GM19238 (cell line): ENCODE measurements around the gene TSPYL2.

Experiments used
- DNase-seq: peaks from one replicate; pipeline ENCODE4 v3.0.0; 2011; ENCODE audit warnings: low spot score; ENCODE audit not compliant: insufficient read length

The TSPYL2 gene

GRCh38 chrX:53080628-53081580, 1.3 kb upstream of the TSPYL2 start:
- no peak for DNase-seq

GRCh38 chrX:53082773-53083616, 828 bp downstream of the TSPYL2 start:
- no peak for DNase-seq

GRCh38 chrX:53084043-53084570, 1.9 kb downstream of the TSPYL2 start:
- DNase-seq, result no peak

GRCh38 chrX:53084863-53085262, 2.7 kb downstream of the TSPYL2 start:
- DNase-seq, result no peak

GRCh38 chrX:53085661-53086229, 3.6 kb downstream of the TSPYL2 start:
- no peak for DNase-seq

GRCh38 chrX:53086464-53086863, 4.3 kb downstream of the TSPYL2 start:
- DNase-seq, result no peak

GRCh38 chrX:53087388-53087831, 5.2 kb downstream of the TSPYL2 start:
- DNase-seq, result no peak

GRCh38 chrX:53088136-53088974, 6.2 kb downstream of the TSPYL2 start:
- peak; percentile 56 for DNase-seq

- no peak for DNase-seq
These were observed 7.2 kb downstream of the TSPYL2 start for GRCh38 chrX:53089224-53089842.

GRCh38 chrX:53089925-53090324, 7.8 kb downstream of the TSPYL2 start:
- DNase-seq, result no peak

- DNase-seq, result no peak
These were observed 9.2 kb downstream of the TSPYL2 start for GRCh38 chrX:53091354-53091753.

GRCh38 chrX:53093177-53093655, 11.0 kb downstream of the TSPYL2 start:
- DNase-seq, result peak; percentile 45

- peak; percentile 69 for DNase-seq
These were observed 11.8 kb downstream of the TSPYL2 start, which contains the start of gene KANTR for GRCh38 chrX:53093748-53094581. Gene KANTR (plus strand): TSS chrX:53094142. CDS start chrX:53124273, 30,131 bp downstream.

- no peak for DNase-seq
These were observed 12.4 kb downstream of the TSPYL2 start for GRCh38 chrX:53094582-53094905.

- DNase-seq, result no peak
These were observed 13.6 kb downstream of the TSPYL2 start for GRCh38 chrX:53095796-53096195.

- no peak for DNase-seq
These were observed 32.8 kb downstream of the TSPYL2 start for GRCh38 chrX:53114864-53115549.

GRCh38 chrX:53115550-53115874, 33.3 kb downstream of the TSPYL2 start:
- no peak for DNase-seq

GRCh38 chrX:53116101-53116500, 33.9 kb downstream of the TSPYL2 start:
- DNase-seq, result no peak

GRCh38 chrX:53122013-53122412, 39.8 kb downstream of the TSPYL2 start:
- no peak for DNase-seq
